ENCODE data around the gene ARFGAP3.

GRCh38 chr22:42796081-42796480 is 61.0 kb downstream of the ARFGAP3 start:
- TF ChIP-seq USF2 (CRISPR knock-in tag; IDR thresholded peaks at IDR 0.05) (no peak), CTCF (IDR thresholded peaks at IDR 0.05) (no peak), ZNF671 (CRISPR knock-in tag; IDR thresholded peaks at IDR 0.05) (no peak), E2F4 (CRISPR knock-in tag; IDR thresholded peaks at IDR 0.05; ENCODE audit: borderline replicate concordance, low read depth) (no peak), CREM (CRISPR knock-in tag; IDR thresholded peaks at IDR 0.05) (no peak), ATF3 (CRISPR knock-in tag; conservative IDR thresholded peaks at IDR 0.05) (no peak), IRF1 (CRISPR knock-in tag; IDR thresholded peaks at IDR 0.05) (no peak), ELF4 (CRISPR knock-in tag; IDR thresholded peaks at IDR 0.05; ENCODE audit: low read depth) (no peak), ETV6 (CRISPR knock-in tag; IDR thresholded peaks at IDR 0.05) (no peak), MAX (CRISPR knock-in tag; IDR thresholded peaks at IDR 0.05) (no peak), ZNF512 (CRISPR knock-in tag; IDR thresholded peaks at IDR 0.05; ENCODE audit: borderline replicate concordance) (no peak), ZNF317 (CRISPR knock-in tag; IDR thresholded peaks at IDR 0.05; ENCODE audit: borderline replicate concordance, low read depth) (no peak)

Data from WTC11 (cell line).